Umbilical cord (tissue), 2 donors: ENCODE results near the gene TTYH3. TPM values are rescaled to one million over a fixed set of nuclear protein-coding genes. Genes with fewer than 3 reads are reported as not detected.

Experiments
- DNase-seq: peaks from one replicate; pipeline ENCODE4 v3.0.0-alpha.2; 2015; ENCODE audit warnings: low spot score
- total RNA-seq: library from RNA; depleted of rRNA; stranded (reverse); fragments of >200 nt; gene quantifications from one replicate; pipeline ENCODE4 v1.2.3, GENCODE V29; 2014; ENCODE audit warnings: low replicate concordance; ENCODE audit not compliant: insufficient read depth

TTYH3 gene
- total RNA-seq, 1 donor from 2014 or later = 20.5 TPM

GRCh38 chr7:2616387-2617324 is 15.1 kb upstream of the TTYH3 start:
- no peak for DNase-seq

- DNase-seq = peak; percentile 56
Observed at GRCh38 chr7:2617325-2617905, 14.4 kb upstream of the TTYH3 start.

- DNase-seq = peak; percentile 47
Observed at GRCh38 chr7:2619116-2619515, 12.7 kb upstream of the TTYH3 start.

GRCh38 chr7:2621061-2621828 is 10.5 kb upstream of the TTYH3 start:
- DNase-seq = peak; percentile 88

GRCh38 chr7:2621948-2622640 is 9.7 kb upstream of the TTYH3 start:
- DNase-seq = peak; percentile 88

DNA sequence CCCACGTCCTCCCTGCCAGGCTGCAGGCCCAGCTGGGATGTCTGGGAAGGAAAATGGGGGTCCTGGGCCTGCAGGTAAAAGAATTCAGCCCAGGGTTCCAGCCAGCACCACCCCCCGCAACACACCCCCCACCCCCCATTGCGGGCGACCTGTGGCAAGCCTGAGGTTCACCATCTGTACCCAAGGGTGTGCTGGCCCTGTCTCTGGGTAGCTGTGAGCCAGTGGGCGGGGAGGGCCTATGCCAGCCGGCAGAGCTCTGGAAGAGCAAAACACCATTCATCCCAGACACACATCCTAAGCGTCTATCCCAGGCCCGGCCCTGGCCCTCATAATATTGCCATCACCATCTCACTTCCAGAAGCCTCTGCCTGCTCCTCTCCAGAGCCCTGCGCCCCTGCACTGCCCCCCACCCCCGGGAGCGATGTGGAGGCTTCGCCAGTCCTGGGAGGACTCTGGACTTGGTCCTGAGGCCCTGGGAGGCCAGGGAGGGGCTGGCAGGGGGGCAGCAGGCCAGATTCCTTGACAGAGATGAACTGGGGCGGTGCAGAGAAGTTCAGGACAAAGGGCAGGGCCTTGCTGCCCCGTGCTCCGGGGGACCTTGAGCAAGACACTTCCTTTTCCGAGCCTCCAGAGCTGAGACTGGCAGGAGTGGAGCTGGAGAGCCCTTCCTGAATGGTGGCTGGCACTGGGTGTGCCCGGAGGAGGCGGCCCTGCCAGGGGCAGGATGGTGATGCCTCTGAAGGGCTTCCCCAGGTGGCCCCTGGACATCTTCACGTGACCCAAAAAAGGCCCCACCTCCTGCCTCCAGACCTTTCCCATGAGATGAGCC is 8.7 kb upstream of the TTYH3 start:
- peak; percentile 57 for DNase-seq

- no peak for DNase-seq
Observed at GRCh38 chr7:2623698-2624014, 8.1 kb upstream of the TTYH3 start.

DNA sequence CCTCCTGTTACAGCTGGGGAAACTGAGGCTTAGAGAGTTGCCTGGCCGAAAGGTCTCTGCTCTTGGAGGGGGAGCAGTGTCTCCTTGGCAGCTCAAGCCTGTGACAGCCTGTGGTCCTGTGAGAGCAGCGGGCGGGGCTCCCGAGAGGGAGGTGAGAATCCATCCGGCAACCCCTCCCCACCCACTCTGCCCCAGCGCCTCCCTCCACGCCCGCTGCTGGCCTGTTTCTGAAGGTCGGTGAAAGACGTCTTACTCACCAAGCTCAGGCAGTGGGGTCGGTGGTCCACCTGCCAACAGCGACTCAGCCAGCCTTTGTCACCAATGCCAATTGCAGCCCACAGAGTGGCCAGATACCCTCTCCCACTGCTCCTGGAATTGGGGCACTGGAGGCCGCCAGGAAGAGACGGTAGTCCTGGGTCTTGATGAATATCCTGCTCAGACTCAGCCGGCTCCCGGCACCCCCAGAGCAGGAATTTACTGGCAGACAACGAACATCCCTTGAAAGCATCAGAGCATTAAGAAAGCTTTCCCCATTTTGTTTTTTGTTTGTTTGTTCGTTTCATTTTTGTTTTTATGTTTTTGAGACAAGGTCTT is 7.4 kb upstream of the TTYH3 start:
- DNase-seq = no peak

GRCh38 chr7:2626498-2627117 is 5.2 kb upstream of the TTYH3 start:
- peak; percentile 47 for DNase-seq

DNA sequence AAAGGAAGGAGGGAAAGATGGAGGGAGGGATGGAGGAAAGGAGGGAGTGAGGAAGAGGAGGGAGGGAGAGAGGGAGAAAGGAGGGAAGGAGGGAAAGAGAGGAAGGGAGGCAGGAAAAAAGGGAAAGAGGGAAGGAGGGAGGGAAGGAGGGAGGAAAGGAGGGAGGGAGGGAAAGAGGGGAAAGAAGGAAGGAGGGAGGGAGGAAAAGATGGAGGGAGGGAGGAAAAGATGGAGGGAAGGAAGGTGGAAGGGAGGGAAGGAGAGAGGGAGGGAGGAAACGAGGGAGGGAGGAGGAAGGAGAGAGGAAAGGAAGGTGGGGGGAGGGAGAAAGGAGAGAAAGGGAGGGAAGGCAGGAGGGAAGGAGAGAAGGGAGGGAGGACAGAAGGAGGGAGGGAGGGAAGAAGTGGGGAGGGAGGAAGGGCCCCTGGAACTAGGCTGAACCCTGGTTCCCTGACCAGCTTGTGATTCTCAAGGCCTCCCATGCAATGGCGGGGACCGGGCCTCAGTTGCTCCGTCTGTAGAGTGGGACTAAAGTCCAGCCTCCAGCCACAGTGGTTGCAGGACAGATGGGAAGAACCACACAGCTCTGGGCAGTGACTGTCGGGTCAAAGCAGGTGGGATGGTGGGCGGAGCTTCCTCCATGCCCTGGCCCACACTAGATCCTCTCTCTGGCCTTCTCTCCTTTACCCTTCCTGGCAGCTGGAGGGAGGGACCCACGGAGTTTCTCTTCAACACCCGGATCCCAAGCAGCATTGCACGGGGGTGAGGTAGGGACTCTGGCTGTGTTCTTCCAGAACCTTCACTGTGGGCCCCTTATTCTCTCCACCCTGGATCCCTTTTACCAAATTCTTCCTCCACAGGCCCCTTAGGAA is 4.3 kb upstream of the TTYH3 start:
- no peak for DNase-seq

DNA sequence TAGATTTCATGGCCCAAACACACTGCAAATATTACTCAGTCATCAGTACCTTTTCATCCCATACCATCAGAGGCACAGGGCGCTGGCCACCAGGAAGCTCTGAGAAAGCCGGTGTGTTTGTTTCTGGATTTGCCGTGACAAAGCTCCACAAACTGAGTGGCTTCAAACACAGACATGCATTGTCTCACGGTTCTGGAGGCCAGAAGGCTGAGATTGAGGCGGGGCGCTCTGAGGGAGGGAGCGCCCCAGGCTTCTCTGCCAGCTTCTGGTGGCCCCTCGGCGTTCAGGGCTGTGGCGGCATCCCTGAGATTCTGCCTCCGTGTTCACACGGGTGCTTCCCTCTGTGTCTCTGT is 3.7 kb upstream of the TTYH3 start:
- DNase-seq = no peak

- no peak for DNase-seq
Observed at GRCh38 chr7:2628891-2629290, 2.9 kb upstream of the TTYH3 start.

GRCh38 chr7:2629746-2630681 is 1.8 kb upstream of the TTYH3 start:
- no peak for DNase-seq

DNA sequence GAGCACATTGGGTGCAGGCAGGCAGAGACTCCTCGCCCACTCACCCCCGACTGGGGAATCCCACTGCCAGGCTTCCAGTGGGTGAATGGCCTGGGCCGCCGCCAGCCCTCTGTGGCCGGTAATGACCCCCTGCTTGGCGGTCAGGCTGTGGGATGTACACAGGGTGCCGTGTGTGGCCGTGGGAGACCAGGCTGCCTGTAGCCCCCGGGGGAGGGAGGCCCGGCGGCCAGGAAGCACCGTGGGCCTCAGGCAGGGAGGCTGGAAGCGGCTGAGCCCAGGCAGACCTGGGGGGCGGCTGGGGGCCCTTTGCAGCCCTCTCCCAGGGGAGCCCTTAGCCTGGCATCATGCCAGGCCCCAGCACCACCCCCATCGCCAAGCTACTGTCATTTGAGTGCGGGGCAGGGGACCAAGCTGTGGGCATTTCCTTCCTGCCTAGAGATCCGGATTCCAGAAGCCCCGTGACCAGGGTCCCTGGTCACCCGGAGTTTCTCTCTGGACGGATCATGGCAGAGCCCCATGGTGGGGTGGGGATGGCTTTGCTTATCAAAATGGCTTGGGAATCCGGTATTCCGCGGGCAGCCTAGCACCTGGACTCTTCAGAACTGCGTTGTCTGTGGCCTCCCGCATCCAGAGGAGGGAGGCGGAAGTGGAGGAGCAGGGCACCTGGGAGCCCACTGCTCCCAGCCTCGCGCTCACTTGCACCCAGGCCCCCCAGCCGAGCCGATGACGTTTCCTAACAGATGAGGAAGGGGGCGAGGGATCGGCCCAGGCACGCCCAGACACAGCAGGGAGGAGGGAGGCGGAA is 1.1 kb downstream of the TTYH3 start:
- DNase-seq = peak; percentile 82

- DNase-seq = peak; percentile 77
Observed at GRCh38 chr7:2633538-2634266, 1.9 kb downstream of the TTYH3 start.
